GM10266 (cell line): Measurements from ENCODE around the gene TTC39B.
A peak's percentile ranks its signal among the peaks of the same experiment; 100 is the strongest.

Experiments used
- DNase-seq: peaks from one replicate; pipeline ENCODE4 v3.0.0; 2012; ENCODE audit errors: extremely low spot score
- TF ChIP-seq, protein P1 (sequence below): IDR thresholded peaks from 2 replicates; pipeline ENCODE4 v1.5.1; 2012; ENCODE audit warnings: mild to moderate bottlenecking, low read depth; ENCODE audit not compliant: control insufficient read depth, insufficient read depth; ENCODE audit errors: missing control alignments

Gene TTC39B

DNA sequence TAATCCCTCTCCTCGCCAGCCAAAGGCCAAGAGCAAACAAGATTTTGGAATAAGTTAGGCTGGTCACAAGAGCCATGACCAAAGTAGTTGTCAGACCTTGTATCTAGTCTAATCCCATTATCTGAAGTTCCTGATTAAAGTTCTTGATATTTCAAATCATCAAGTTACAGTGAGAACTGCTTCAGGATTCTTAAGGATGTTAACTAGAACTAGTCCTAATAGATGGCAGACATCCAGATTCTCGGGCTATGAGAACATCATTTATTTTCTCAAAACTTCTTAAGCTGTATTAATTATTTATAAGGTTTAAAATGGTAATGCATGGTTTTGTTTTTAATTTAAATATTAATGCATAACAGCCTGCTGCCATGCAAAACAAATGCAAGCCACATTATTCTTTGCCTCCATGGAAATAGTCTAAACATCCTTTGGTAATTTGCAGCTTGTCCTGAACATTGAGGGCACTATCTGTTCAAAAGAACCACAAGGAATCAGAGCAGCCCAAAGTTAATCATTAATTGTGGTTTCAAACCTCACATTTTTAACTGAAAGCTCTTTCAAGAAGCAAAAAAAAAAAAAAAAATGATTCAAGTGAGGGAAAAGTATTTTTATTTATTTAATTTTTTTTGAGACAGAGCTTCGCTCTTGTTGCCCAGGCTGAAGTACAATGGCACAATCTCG is 95.1 kb downstream of the TTC39B start:
- no peak for DNase-seq
- TF ChIP-seq, protein P1, sequence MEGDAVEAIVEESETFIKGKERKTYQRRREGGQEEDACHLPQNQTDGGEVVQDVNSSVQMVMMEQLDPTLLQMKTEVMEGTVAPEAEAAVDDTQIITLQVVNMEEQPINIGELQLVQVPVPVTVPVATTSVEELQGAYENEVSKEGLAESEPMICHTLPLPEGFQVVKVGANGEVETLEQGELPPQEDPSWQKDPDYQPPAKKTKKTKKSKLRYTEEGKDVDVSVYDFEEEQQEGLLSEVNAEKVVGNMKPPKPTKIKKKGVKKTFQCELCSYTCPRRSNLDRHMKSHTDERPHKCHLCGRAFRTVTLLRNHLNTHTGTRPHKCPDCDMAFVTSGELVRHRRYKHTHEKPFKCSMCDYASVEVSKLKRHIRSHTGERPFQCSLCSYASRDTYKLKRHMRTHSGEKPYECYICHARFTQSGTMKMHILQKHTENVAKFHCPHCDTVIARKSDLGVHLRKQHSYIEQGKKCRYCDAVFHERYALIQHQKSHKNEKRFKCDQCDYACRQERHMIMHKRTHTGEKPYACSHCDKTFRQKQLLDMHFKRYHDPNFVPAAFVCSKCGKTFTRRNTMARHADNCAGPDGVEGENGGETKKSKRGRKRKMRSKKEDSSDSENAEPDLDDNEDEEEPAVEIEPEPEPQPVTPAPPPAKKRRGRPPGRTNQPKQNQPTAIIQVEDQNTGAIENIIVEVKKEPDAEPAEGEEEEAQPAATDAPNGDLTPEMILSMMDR = no peak

DNA sequence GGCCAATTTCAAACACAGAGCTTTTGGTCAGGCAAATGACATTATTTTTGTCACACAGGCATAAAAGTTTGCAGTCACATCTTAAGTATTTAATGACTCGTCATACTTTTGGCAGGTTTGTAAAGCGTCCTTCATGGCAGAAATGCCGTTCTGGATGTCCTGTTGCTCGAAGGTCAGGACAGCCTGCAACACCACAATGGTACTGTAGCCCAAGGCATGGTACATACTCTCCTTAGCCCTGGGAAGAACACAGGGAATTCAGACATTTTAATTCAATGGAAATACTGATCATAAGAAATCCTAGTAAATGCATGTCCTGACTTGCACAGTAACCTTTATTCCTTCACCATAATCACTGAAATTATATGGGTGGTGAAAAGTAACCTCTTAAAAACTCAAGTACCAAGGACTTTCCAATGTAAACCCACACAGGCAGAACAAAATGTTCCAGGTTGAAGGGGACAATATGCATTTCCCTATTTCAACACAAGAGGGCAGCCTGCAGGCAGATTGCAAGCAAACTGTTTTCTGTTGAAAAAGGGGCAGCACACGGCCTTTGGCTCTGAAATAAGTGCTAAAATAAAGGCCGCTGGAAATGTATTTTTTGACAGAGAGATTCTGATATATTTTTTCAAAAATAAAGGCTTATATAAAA is 95.7 kb downstream of the TTC39B start:
- TF ChIP-seq, protein P1 = peak; percentile 87
- DNase-seq = peak; percentile 59

DNA sequence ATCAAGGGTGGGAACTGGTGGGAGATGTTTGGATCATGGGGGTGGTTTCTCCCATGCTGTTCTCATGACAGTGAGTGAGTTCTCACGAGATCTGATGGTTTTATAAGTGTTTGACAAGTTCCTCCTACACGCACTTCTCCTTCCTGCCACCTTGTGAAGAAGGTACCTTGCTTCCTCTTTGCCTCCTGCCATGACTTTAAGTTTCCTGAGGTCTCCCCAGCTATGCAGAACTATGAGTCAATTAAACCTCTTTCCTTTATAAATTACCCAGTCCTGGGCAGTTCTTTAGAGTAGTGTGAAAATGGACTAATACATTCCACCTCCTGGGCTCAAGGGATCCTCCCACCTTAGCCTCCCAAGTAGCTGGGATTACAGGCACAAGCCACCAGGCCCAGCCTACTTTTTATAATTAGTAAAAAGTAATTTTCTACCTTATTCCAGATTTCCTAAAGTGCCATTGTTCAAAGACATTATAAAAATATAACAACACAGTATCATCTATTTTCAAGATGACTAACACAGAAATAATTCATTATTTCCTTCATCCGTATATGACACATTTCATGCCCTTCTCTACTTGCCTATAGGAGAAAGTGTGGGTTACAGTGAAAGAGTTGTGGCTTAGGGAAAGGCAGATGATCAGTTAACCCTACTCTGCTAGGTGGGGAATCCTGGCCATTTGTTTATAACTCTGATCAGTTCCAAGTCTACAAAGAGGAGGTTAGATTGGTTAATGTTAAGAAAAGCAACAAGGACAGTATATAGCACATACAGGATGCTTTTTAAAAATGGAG is 99.9 kb downstream of the TTC39B start:
- TF ChIP-seq, protein P1 = no peak
- DNase-seq = no peak

GRCh38 chr9:15205632-15206420 is 101.2 kb downstream of the TTC39B start:
- DNase-seq = no peak
- TF ChIP-seq, protein P1 = no peak

DNA sequence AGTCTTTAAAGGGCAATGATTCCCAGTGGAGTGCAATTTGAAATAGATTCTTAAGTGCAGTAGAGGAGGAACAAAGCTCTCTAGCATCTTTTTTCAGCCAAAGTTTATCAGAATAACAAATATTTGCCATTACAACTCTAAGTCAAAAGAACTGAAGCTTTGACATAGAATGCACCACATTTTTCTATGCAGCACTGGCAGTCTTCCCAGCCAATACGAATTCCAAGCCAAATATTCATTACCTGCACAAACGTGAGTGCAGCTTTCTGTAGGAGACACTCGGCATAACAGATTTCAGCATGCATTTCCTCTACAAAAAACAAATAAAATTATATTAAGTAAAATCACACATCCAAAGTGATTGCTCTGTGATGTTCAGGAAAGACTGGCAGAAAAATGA is 103.4 kb downstream of the TTC39B start:
- TF ChIP-seq, protein P1 = no peak
- DNase-seq = no peak

DNA sequence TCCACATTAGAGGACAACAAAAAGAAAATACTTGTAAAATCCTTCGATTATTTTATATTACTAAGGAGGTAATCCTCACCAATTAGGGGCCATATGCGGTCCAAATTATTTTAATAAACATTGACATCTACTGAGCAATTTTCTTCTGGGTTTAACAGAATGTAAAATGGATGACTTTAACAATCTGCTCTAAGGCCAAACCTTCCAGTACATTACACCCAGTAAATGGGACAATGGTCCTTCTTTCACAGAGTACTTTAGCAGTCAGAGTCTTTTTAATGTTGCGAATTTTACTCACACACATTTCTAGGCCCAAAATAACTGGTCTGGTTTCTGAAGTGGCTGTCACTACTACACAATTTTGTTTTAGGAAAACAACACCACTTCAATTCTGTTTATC is 106.9 kb downstream of the TTC39B start:
- TF ChIP-seq, protein P1 = no peak

More for the DNA sequence above, 106.9 kb downstream of the TTC39B start:
- DNase-seq = no peak
